Ecto neural progenitor cell (in vitro differentiated cells): Measurements from ENCODE around the gene MAPKAPK3.
"Not testable (repeated sequence)": the region's sequence is repeated elsewhere in the genome, so short reads cannot be mapped to it uniquely, and the experiment has no call there.

Experiments
- DNase-seq: peaks from one replicate; pipeline ENCODE4 v3.0.0-alpha.2; 2018; ENCODE audit warnings: low spot score

The MAPKAPK3 gene

DNA sequence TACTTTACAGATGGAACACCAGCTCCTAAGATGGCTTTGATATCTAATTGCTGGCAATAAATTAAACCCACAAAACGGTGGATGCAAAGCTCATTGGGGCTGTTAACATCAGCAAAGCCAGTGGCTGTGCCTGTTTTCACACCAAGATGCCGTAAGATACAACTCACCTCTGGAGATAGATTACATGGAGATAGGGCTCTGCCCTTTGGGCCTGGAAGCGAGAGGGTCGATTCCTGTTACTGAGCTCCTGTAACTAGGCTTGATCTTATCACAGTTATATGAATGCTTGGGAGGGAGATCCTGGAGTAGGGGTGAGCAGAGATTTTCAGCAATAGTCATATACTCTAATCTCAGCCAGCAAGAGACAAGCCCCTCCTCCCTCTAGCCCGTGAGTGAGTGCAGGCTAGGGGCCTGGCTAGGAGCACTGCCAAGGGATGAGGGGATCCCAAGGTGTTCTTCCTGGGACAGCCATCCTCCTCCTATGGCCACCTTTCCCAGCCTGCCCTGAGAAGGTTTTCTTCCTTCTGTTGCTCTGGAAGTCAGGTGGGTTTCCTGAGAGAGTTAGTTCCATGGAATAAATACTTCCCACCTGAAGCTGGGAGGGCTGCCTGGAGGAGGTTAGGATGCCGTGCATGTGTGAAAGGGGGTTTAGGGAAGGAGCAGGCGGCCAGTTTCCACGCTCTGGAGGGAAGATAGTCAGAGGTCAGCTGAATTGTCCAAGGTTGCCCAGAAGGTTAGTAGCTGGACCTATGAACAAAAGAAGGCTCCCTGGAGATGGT, 39.7 kb downstream of the MAPKAPK3 start:
- no peak for DNase-seq

GRCh38 chr3:50657407-50657806, 40.5 kb downstream of the MAPKAPK3 start:
- no peak for DNase-seq

DNA sequence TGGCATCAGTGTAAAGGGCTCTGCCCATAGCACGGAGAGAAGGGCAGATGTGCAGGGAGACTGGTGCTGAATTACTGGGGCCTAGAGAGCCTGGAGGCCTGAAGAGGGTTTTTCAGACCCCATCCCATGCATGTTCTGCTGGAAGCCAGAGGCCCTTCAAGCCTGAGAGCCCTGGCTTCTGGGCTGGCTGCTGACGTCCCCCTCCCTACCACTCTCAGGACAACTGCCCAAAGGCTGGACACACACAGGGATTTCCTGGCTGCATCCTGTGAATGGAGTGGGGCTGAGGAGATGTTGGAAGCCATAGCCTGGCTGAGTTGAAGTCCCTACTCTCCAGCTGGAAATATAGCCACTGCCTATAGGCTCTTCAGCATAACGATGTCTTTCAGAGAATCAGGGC, 40.9 kb downstream of the MAPKAPK3 start:
- no peak for DNase-seq

GRCh38 chr3:50658416-50658815, 41.5 kb downstream of the MAPKAPK3 start:
- no peak for DNase-seq

GRCh38 chr3:50658831-50659230, 41.9 kb downstream of the MAPKAPK3 start:
- no peak for DNase-seq

GRCh38 chr3:50660386-50660785, 43.4 kb downstream of the MAPKAPK3 start:
- DNase-seq, result no peak

- no peak for DNase-seq
Measured at GRCh38 chr3:50661321-50661837, 44.4 kb downstream of the MAPKAPK3 start.

- no peak for DNase-seq
Measured at GRCh38 chr3:50662408-50662807, 45.5 kb downstream of the MAPKAPK3 start.

GRCh38 chr3:50665081-50665840, 48.3 kb downstream of the MAPKAPK3 start:
- DNase-seq, result no peak

DNA sequence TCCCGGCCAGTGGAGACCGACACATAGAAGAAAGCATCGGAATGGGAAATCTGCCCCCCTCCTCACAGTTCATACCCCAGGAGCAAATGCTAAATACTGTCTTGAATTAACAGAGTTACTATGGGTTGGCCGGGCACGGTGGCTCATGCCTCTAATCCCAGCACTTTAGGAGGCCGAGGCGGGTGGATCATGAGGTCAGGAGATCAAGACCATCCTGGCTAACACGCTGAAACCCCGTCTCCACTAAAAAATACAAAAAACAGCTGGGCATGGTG, 48.8 kb downstream of the MAPKAPK3 start:
- DNase-seq, result not testable (repeated sequence)

DNA sequence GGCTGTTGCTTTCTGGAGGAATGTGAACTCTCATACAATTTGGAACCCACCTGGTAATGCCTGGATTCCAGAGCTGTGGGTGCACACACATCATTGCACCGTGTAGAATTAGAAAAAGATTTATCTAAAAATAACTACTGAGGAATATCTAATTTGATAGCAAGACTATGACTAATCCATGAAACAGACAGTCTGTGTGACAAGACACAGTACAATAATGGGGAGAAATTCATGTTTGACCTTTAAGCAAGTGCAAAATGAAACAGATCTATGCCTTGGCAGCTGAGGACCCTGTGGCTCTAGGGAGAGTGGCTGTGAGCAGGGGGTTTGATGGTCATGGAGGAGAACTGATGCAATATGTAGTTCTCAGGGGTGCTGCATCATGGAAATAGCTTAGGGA, 49.9 kb downstream of the MAPKAPK3 start:
- no peak for DNase-seq

GRCh38 chr3:50671331-50671730, 54.4 kb downstream of the MAPKAPK3 start:
- no peak for DNase-seq

GRCh38 chr3:50672656-50673055, 55.7 kb downstream of the MAPKAPK3 start:
- DNase-seq, result no peak

DNA sequence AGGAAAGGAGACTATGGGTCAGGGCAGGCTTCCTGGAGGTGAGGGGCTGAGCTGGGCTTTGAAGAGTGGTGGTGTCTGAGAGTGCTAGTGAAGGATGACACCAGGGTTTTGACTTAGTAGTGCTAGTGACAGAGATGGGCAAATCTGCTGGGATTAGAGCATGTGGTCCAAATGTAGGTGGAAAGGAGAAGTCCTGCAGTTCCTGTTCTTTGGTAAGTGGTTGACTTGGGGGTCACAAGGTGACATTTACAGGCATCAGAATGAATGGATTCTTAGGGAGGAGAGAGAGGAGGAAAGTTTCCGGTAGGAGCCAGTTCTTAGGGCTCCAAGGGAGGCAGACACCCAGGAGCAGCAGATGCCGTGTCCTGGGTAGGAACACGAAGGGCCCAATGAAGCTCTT, 57.0 kb downstream of the MAPKAPK3 start:
- no peak for DNase-seq

GRCh38 chr3:50674349-50675178, 57.6 kb downstream of the MAPKAPK3 start, which contains the start of gene DOCK3:
Gene DOCK3 (plus strand): TSS chr3:50674927. CDS start chr3:50675264, 337 bp downstream.
- DNase-seq, result peak; percentile 80

DNA sequence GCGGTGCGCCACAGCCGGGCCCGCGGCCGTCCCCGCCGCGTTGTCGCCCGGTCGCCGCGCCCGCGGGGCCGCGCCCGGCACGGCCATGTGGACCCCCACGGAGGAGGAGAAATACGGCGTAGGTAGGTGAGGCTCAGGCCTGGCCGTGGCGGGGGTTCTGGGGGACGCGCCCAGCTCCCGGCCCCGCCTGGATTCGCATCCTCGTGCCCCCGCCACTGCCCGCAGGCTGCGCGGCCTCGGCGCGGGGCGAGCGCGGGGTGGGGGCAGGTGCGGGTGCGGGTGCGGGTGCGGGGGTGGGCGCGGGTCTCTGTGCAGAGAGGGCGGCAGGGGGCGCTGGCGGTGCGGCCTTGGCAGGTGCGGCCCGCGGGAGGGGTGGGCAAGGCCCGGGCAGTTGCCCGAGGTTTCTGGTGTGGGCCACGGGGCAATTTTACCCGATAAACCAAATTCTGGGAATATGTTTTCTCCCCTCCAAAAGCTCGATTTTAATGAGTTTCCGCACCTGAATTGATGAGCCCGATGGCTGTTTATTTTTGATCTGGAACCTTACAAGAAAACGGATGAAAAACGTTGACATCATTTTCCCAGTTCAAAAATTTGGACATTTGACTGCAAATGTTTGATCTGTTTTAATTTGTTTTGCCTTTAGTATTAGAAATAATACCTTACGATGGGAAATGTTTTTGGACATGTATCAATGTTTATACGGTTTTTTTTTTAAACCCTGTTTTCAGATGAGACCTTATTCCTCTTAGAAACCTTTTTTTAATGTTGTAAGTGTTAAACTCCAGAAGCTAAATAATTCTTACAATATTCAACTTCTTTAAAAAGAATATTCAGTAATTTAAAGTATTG, 58.5 kb downstream of the MAPKAPK3 start:
- DNase-seq, result peak; percentile 87

- no peak for DNase-seq
Measured at GRCh38 chr3:50676031-50676705, 59.2 kb downstream of the MAPKAPK3 start.

DNA sequence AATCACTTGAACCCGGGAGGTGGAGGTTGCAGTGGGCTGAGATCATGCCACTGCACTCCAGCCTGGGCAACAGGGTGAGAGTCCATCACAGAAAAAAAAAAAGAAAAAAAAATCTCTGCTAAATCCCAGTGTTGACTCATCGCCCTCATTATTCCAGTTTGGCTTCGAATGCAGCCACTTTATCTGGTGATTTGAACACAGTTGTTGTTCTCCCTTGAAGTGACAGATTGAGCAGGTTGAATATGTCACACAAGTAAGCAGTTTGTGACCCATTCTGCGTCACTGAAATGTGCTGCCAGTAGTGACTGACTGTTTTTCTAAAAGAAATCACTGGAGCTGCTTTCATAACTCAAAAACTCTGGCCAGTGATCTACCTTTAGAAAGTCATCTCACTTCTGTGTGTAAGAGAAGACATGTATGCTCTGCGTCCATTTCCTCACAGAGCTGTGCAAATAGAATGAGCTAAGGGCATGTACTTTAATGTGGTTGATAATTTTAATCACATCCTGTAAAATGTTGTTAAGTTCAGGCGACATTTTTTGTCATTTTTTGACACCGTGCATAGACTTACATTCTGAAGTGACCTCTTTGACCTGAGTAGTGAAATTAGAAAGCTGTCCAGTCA, 70.3 kb downstream of the MAPKAPK3 start:
- no peak for DNase-seq

- no peak for DNase-seq
Measured at GRCh38 chr3:50687916-50688315, 71.0 kb downstream of the MAPKAPK3 start.

GRCh38 chr3:50688602-50689001, 71.7 kb downstream of the MAPKAPK3 start:
- DNase-seq, result not testable (repeated sequence)
